HG02763 (cell line): ENCODE measurements around the gene SPDYE9.
"Not testable (repeated sequence)": the region's sequence is repeated elsewhere in the genome, so short reads cannot be mapped to it uniquely, and the experiment has no call there.

Experiments used
- ATAC-seq: cut with Tn5 transposase; IDR thresholded peaks from one replicate; pipeline ENCODE4 v1.9.1; 2021; ENCODE audit warnings: mild to moderate bottlenecking, moderate library complexity; ENCODE audit not compliant: unreplicated experiment

SPDYE9 gene, protein sequence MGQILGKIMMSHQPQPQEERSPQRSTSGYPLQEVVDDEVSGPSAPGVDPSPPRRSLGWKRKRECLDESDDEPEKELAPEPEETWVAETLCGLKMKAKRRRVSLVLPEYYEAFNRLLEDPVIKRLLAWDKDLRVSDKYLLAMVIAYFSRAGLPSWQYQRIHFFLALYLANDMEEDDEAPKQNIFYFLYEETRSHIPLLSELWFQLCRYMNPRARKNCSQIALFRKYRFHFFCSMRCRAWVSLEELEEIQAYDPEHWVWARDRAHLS

DNA sequence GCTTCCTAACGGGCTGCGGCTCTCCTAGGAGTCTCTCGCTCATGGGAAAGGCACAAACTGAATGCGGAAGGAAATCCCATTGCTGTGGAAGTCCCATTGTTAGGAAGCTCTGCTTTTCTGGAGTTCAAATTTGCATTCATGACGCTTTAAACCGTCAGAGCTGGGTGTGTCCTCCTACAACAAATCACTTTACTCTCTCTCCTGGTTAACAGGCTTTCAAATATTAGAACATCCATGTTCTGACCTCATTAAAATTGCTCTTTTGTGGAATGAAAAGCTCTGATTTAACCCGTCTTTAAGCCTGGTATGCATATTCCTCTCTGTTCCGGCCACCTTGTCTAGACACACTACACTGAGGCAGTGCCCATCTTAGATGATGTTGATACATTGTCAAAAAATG lies at the start of gene SPDYE9:
Gene SPDYE9 (minus strand): TSS at position 101 of the 400 bp plus-strand sequence. CDS start 1,800 bp downstream, outside the sequence.
- not testable (repeated sequence) for ATAC-seq

DNA sequence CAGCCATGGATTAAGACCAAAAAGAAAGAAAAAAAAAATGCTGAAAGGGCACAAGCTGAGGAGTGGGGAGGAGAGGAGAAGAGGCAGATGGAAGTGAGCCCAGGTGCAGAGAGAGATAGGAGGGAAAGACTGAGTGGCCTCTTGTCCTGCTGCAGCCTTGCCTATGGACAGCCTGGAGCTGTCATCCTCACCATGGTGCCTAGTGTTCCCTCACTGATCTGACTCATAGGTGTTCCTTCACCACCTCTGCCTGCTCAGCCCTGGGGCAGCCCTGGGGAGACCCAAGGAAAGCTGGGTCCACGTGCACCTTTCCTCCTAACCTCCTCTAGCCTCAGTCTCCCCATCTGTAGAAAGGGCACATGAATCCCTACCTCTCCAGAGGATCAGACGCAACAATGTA lies 49.0 kb upstream of the SPDYE9 start:
- ATAC-seq: not testable (repeated sequence)

DNA sequence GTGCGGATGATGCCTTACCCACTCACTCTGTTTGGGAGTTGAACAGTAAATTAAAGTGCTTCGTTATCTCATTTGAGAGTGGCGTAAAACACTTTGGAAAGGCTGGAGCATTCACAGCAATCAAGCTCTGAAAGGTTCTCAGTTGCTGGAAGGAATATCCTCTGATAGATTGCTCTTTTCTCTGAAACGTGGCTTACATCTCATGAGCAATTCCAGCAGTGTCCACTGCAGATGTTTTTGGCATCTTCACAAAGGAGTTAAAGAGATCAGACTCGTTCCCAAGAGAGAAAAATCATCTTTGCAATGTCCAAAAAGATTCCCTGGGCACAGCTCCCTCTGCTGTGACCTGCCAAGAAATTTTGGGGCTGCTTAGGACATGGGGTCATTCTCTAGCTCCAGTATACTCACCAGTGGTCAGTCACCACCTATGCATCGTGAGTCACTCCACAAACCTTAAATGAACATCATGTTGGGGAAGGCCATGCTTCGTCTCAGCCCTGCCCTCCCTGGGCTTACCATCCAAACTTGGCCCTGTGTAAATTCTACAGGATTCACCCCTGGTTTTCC lies 46.9 kb upstream of the SPDYE9 start:
- ATAC-seq: not testable (repeated sequence)

DNA sequence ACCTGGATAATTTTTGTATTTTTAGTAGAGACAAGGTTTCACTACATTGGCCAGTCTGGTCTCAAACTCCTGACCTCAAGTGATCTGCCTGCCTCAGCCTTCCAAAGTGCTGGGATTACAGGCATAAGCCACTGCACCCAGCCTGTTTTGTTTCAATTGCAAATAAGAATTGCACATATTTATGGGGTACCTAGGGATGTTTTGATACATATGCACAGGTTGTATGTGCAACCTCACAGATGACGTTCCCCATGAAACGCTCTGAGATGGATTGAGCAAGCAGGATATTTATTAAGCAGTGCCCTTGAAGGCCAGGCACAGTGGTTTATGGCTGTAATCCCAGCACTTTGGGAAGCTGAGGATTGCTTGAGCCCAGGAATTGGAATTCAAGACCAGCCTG lies 44.8 kb upstream of the SPDYE9 start:
- ATAC-seq: not testable (repeated sequence)

DNA sequence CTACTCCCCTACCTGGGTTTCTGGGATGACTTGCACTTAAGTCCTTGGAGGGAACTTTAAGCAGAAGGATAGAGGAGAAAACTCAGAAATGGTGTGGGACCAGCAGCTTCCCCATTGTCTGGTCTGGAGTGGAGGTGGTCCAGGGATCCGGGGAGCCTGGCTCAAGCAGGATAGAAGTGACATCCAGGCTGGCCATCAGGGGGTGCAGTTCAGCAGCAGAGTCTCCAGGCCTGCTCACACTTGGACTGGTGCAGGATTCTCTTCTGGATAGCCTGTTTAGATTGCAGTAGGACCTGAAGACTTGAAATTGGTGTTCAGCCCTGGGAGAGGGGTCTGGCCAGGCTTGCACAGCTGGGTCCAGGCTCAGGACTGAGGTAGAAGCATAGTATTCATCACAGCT lies 38.3 kb upstream of the SPDYE9 start:
- ATAC-seq: not testable (repeated sequence)

DNA sequence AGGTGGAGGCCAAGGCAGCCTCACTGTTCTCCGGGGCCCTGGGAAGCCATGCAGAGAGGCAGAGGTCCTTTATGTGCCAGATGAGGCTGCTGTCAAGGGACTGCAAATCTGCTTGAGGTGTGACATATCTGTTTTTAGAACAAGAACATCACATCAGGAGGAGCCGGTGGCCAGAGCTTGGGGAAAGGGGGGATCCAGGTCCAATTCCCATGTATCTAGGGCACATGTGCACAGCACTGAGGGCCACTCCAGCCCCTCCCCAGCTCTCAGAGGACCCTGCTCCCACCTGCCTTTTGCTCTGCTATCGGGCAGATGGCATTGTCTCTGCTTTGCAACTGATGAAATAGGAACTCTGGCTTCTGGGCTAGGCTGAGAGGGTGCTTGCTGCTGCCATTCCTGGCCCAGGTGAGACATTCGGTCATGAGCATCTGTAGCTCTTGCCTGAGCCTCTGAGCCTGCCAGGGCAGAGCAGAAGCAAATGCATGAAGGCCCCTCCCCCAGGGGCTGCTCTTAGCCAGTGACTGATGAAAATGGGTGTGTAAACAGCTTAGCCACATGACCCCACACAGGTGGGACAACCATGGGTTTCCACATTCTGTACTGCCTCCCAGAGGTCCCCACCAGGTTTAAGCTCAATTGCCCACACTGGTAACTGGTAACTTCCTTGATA lies 37.1 kb upstream of the SPDYE9 start:
- ATAC-seq: not testable (repeated sequence)

DNA sequence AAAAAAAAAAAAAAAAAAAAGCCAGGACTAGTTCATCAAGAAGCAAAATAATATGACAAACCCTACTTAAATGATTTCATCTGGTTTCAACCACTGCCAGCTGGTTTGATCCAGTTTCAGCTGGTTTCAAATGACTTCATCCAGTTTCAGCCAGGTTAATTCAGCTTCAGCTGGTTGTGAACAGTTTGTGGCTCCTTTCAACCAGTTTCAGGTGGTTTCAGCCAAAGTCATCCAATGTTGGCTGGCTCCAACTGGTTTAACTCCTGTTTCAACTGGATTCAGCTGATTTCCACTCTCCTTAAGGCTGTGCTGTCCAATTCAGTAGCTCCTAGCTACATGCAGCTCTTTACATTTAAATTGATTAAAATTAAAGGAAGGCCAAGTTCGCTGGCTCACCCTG lies 32.3 kb upstream of the SPDYE9 start:
- ATAC-seq: not testable (repeated sequence)

DNA sequence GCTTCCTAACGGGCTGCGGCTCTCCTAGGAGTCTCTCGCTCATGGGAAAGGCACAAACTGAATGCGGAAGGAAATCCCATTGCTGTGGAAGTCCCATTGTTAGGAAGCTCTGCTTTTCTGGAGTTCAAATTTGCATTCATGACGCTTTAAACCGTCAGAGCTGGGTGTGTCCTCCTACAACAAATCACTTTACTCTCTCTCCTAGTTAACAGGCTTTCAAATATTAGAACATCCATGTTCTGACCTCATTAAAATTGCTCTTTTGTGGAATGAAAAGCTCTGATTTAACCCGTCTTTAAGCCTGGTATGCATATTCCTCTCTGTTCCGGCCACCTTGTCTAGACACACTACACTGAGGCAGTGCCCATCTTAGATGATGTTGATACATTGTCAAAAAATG lies 28.0 kb downstream of the SPDYE9 start, which contains the start of gene SPDYE11:
Gene SPDYE11 (minus strand): TSS at position 101 of the 400 bp plus-strand sequence. CDS start 1,800 bp downstream, outside the sequence.
- ATAC-seq: not testable (repeated sequence)

DNA sequence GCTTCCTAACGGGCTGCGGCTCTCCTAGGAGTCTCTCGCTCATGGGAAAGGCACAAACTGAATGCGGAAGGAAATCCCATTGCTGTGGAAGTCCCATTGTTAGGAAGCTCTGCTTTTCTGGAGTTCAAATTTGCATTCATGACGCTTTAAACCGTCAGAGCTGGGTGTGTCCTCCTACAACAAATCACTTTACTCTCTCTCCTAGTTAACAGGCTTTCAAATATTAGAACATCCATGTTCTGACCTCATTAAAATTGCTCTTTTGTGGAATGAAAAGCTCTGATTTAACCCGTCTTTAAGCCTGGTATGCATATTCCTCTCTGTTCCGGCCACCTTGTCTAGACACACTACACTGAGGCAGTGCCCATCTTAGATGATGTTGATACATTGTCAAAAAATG lies 56.2 kb downstream of the SPDYE9 start, which contains the start of gene SPDYE8:
Gene SPDYE8 (minus strand): TSS at position 101 of the 400 bp plus-strand sequence. CDS start 1,800 bp downstream, outside the sequence.
- ATAC-seq: not testable (repeated sequence)
